SJCRH30 (cell line): ENCODE results near the gene ABCB1. TPM values are rescaled to one million over a fixed set of nuclear protein-coding genes. Genes with fewer than 3 reads are reported as not detected.
"Not testable (repeated sequence)": the region's sequence is repeated elsewhere in the genome, so short reads cannot be mapped to it uniquely, and the experiment has no call there.

Source experiments
- DNase-seq, 2 experiments: peaks; one replicate each; pipeline ENCODE4 v3.0.0-alpha.2; 2015 to 2020
- H3K27ac ChIP-seq: fragments of 250-450 bp; sonication (Bioruptor Pico); 2 replicates; pipeline ENCODE4 v1.5.1; 2020; ENCODE audit warnings: mild to moderate bottlenecking, moderate library complexity
- H3K27me3 ChIP-seq: fragments of 250-450 bp; sonication (Bioruptor Pico); 2 replicates; pipeline ENCODE4 v1.5.1; 2020; ENCODE audit warnings: mild to moderate bottlenecking, moderate library complexity
- H3K36me3 ChIP-seq: fragments of 250-450 bp; sonication (Bioruptor Pico); 2 replicates; pipeline ENCODE4 v1.5.1; 2020; ENCODE audit warnings: mild to moderate bottlenecking, moderate library complexity
- H3K4me1 ChIP-seq: fragments of 250-450 bp; sonication (Bioruptor Pico); 2 replicates; pipeline ENCODE4 v1.5.1; 2020; ENCODE audit warnings: mild to moderate bottlenecking, moderate library complexity
- H3K4me3 ChIP-seq: fragments of 250-450 bp; sonication (Bioruptor Pico); 2 replicates; pipeline ENCODE4 v1.5.1; 2020; ENCODE audit warnings: mild to moderate bottlenecking, moderate library complexity
- H3K9me3 ChIP-seq: fragments of 250-450 bp; sonication (Bioruptor Pico); replicated peaks from 2 replicates; pipeline ENCODE4 v1.5.1; 2020; ENCODE audit warnings: mild to moderate bottlenecking, moderate library complexity
- total RNA-seq: library from RNA; depleted of rRNA; stranded (reverse); fragments of >200 nt; shearing (Covaris generic); gene quantifications from 2 replicates; pipeline ENCODE4 v1.2.3, GENCODE V29; 2014

ABCB1 gene
- total RNA-seq, 1 experiment from 2014 or later, result not detected

- no peak overlapping the region for H3K27ac ChIP-seq
- no peaks in the 10 kb centered on the region for H3K27me3 ChIP-seq
- H3K9me3 ChIP-seq, result no peaks in the 10 kb centered on the region
- no peaks in the 10 kb centered on the region for H3K36me3 ChIP-seq
- H3K4me1 ChIP-seq, result peaks cover 3% of the 10 kb centered on the region; the same call in 1 of the 2 replicates
- H3K4me3 ChIP-seq, result no peak overlapping the region
- DNase-seq, result peak in 1 of 2 experiments; percentile 60
Measured at GRCh38 chr7:87596696-87597095, 4.0 kb downstream of the ABCB1 start.

DNA sequence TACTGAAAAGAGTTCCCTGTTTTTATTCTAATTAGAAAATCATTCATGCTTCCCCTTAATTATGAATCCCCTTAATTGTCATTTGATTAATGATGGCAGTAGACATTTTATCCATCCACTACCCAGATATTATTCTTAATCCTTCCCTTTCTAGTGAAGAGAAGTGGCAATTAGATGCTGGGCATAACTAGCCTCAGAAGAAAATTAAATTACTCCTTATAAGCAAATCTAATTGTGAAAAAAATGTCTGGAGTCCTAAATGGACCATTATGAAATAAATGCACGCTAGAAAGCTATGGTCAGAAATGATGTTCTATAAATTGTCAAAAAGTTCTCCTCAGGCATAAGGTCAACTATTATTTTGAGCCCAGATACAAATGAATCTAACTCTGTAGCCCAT, 4.5 kb downstream of the ABCB1 start:
- H3K27me3 ChIP-seq, result no peaks in the 10 kb centered on the region
- no peaks in the 10 kb centered on the region for H3K36me3 ChIP-seq
- DNase-seq, result no peak
- peaks cover 3% of the 10 kb centered on the region; the same call in 1 of the 2 replicates for H3K4me1 ChIP-seq
- no peak overlapping the region for H3K4me3 ChIP-seq
- no peak overlapping the region for H3K27ac ChIP-seq
- H3K9me3 ChIP-seq, result no peaks in the 10 kb centered on the region

GRCh38 chr7:87592300-87592699, 8.4 kb downstream of the ABCB1 start:
- H3K36me3 ChIP-seq, result no peaks in the 10 kb centered on the region
- no peak for DNase-seq
- H3K9me3 ChIP-seq, result no peaks in the 10 kb centered on the region
- no peak overlapping the region for H3K4me3 ChIP-seq
- no peak overlapping the region for H3K27ac ChIP-seq
- H3K27me3 ChIP-seq, result no peaks in the 10 kb centered on the region
- peaks cover 3% of the 10 kb centered on the region; the same call in 1 of the 2 replicates for H3K4me1 ChIP-seq

DNA sequence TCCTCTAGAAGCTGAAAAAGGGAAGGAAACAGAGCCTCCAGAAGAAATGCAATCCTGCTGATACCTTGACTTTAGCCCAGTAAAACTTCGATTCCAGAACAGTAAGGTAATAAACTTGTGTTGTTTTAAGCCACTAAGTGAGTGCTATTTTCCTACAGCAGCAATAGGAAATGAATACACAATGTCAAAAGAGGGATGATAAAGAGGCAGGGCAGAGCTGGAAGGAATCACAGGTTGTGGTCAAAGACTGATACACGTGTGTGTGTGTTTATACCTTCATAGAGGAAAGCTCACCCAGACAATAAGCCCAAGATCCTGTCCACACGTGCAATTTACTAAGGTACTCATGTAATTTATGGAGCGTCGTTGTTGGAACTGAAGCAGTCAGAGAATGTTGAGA, 9.5 kb downstream of the ABCB1 start:
- no peaks in the 10 kb centered on the region for H3K9me3 ChIP-seq
- no peak for DNase-seq
- no peak overlapping the region for H3K27ac ChIP-seq
- H3K27me3 ChIP-seq, result no peaks in the 10 kb centered on the region
- no peaks in the 10 kb centered on the region for H3K36me3 ChIP-seq
- peaks cover 3% of the 10 kb centered on the region; the same call in 1 of the 2 replicates for H3K4me1 ChIP-seq
- no peak overlapping the region for H3K4me3 ChIP-seq

DNA sequence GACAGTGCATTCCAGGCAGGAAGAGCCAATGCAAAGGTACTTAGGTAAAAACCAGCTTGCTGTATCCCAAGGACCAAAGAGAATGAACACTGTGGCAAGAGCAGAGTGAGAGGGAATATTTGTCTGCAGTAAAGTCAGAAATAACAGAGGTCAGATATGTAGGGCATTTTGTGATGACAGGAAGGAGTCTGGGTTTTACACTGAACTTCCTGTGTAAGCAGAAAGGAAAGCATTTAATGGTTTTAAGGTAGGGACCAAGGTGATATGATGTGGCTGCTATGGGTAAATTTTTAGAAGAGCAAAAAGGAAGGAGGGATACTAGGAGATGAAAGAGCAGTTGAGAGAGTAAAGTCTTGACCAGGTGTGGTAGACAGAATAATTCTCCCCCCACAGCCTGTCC, 10.1 kb downstream of the ABCB1 start:
- Histone ChIP-seq H3K36me3 (no peaks in the 10 kb centered on the region), H3K4me1 (no peaks in the 10 kb centered on the region)

DNA sequence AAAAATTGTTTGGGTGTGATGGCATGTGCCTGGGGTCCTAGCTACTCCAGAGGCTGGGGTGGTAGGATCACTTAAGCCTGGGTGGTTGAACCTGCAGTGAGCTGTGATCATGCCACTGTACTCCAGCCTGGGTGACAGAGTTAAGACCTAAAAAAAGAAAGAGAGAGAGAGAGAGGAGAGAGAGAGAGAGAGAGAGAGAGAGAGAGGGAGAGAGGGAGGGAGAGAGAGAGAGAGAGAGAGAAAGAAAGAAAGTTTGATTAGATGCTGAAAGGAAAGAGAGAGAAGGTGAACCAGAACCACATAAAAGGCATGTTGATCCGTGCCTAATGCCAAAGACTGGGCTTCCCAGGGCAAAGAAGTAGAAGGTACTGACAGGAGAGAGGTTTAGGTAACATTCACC, 11.1 kb downstream of the ABCB1 start:
- Histone ChIP-seq H3K4me1 (no peaks in the 10 kb centered on the region), H3K27ac (no peak overlapping the region), H3K27me3 (no peaks in the 10 kb centered on the region), H3K4me3 (no peak overlapping the region), H3K36me3 (no peaks in the 10 kb centered on the region), H3K9me3 (no peaks in the 10 kb centered on the region)
- DNase-seq, result no peak

More for the DNA sequence above, 10.1 kb downstream of the ABCB1 start:
- Histone ChIP-seq H3K27ac (no peak overlapping the region), H3K27me3 (no peaks in the 10 kb centered on the region), H3K9me3 (no peaks in the 10 kb centered on the region), H3K4me3 (no peak overlapping the region)
- no peak for DNase-seq

GRCh38 chr7:87581723-87582122, 19.0 kb downstream of the ABCB1 start:
- Histone ChIP-seq H3K4me3 (no peak overlapping the region), H3K36me3 (no peaks in the 10 kb centered on the region; the same call in 1 of the 2 replicates), H3K9me3 (no peaks in the 10 kb centered on the region), H3K27me3 (no peaks in the 10 kb centered on the region), H3K27ac (no peak overlapping the region), H3K4me1 (no peaks in the 10 kb centered on the region)
- no peak for DNase-seq

GRCh38 chr7:87580636-87581035, 20.0 kb downstream of the ABCB1 start:
- Histone ChIP-seq H3K4me1 (no peaks in the 10 kb centered on the region), H3K27ac (no peak overlapping the region), H3K36me3 (no peaks in the 10 kb centered on the region; the same call in 1 of the 2 replicates), H3K4me3 (no peak overlapping the region), H3K27me3 (no peaks in the 10 kb centered on the region), H3K9me3 (no peaks in the 10 kb centered on the region)
- no peak for DNase-seq

- Histone ChIP-seq H3K4me3 (no peak overlapping the region), H3K9me3 (no peaks in the 10 kb centered on the region), H3K27me3 (no peaks in the 10 kb centered on the region), H3K27ac (no peak overlapping the region), H3K36me3 (no peaks in the 10 kb centered on the region; the same call in 1 of the 2 replicates), H3K4me1 (peaks cover 2% of the 10 kb centered on the region; the same call in 1 of the 2 replicates)
- DNase-seq, result no peak
Measured at GRCh38 chr7:87575521-87575920, 25.2 kb downstream of the ABCB1 start.

GRCh38 chr7:87574630-87575029, 26.1 kb downstream of the ABCB1 start:
- DNase-seq, result no peak
- Histone ChIP-seq H3K27me3 (no peaks in the 10 kb centered on the region), H3K36me3 (no peaks in the 10 kb centered on the region; the same call in 1 of the 2 replicates), H3K9me3 (no peaks in the 10 kb centered on the region), H3K4me3 (no peak overlapping the region), H3K4me1 (peaks cover 2% of the 10 kb centered on the region; the same call in 1 of the 2 replicates), H3K27ac (no peak overlapping the region)

DNA sequence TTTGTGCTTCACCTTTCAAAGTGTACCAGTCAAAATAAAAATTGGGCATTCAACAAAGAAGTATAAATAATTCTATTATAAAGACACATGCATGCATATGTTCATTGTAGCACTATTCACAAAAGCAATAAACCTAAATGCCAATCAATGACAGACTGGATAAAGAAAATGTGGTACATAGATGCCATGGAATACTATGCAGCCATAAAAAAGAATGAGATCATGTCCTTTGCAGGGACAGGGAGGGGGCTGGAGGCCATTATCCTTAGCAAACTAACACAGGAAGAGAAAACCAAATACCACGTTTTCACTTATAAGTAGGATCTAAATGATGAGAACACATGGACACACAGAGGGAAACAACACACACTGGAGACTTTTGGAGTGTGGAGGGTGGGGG, 28.2 kb downstream of the ABCB1 start:
- not testable (repeated sequence) for H3K27ac ChIP-seq, H3K4me1 ChIP-seq, H3K27me3 ChIP-seq, H3K36me3 ChIP-seq, DNase-seq, H3K4me3 ChIP-seq, H3K9me3 ChIP-seq

GRCh38 chr7:87570178-87570577, 30.5 kb downstream of the ABCB1 start:
- peaks cover 2% of the 10 kb centered on the region; the same call in 1 of the 2 replicates for H3K4me1 ChIP-seq
- no peak overlapping the region for H3K27ac ChIP-seq
- no peak overlapping the region for H3K4me3 ChIP-seq
- no peaks in the 10 kb centered on the region for H3K36me3 ChIP-seq
- H3K9me3 ChIP-seq, result no peaks in the 10 kb centered on the region
- no peak for DNase-seq
- H3K27me3 ChIP-seq, result no peaks in the 10 kb centered on the region

GRCh38 chr7:87567052-87567451, 33.6 kb downstream of the ABCB1 start:
- H3K36me3 ChIP-seq, result no peaks in the 10 kb centered on the region
- H3K4me1 ChIP-seq, result no peaks in the 10 kb centered on the region
- H3K9me3 ChIP-seq, result no peaks in the 10 kb centered on the region
- H3K27me3 ChIP-seq, result no peaks in the 10 kb centered on the region
- no peak for DNase-seq
- no peak overlapping the region for H3K27ac ChIP-seq
- no peak overlapping the region for H3K4me3 ChIP-seq

GRCh38 chr7:87566311-87566900, 34.3 kb downstream of the ABCB1 start:
- Histone ChIP-seq H3K4me3 (no peak overlapping the region), H3K27me3 (no peaks in the 10 kb centered on the region), H3K36me3 (no peaks in the 10 kb centered on the region), H3K4me1 (no peaks in the 10 kb centered on the region), H3K27ac (no peak overlapping the region), H3K9me3 (no peaks in the 10 kb centered on the region)
- no peak for DNase-seq

GRCh38 chr7:87565877-87566276, 34.8 kb downstream of the ABCB1 start:
- no peak for DNase-seq
- Histone ChIP-seq H3K27me3 (no peaks in the 10 kb centered on the region), H3K4me1 (no peaks in the 10 kb centered on the region), H3K9me3 (no peaks in the 10 kb centered on the region), H3K27ac (no peak overlapping the region), H3K4me3 (no peak overlapping the region), H3K36me3 (no peaks in the 10 kb centered on the region)

GRCh38 chr7:87564296-87564963, 36.3 kb downstream of the ABCB1 start:
- Histone ChIP-seq H3K4me3 (no peak overlapping the region), H3K27ac (no peak overlapping the region), H3K4me1 (no peaks in the 10 kb centered on the region), H3K36me3 (no peaks in the 10 kb centered on the region), H3K27me3 (no peaks in the 10 kb centered on the region), H3K9me3 (no peaks in the 10 kb centered on the region)
- peak in 1 of 2 experiments; percentile 29 for DNase-seq
